Progenitor cell of endocrine pancreas (in vitro differentiated cells): ENCODE results near the gene ACVR1C. TPM values are rescaled to one million over a fixed set of nuclear protein-coding genes. Genes with fewer than 3 reads are reported as not detected.

Experiments
- DNase-seq: peaks from one replicate; pipeline ENCODE4 v3.0.0; 2021; ENCODE audit warnings: low spot score; ENCODE audit not compliant: unreplicated experiment
- H3K27ac Mint-ChIP-seq: 2 replicates; pipeline ENCODE4 v1.8.0; 2021; ENCODE audit warnings: mild to moderate bottlenecking, moderate library complexity, mixed read lengths
- H3K27me3 Mint-ChIP-seq: 2 replicates; pipeline ENCODE4 v1.8.0; 2021; ENCODE audit warnings: mixed read lengths
- H3K36me3 Mint-ChIP-seq: 2 replicates; pipeline ENCODE4 v1.8.0; 2022; ENCODE audit warnings: mixed read lengths; ENCODE audit not compliant: insufficient read depth
- H3K4me1 Mint-ChIP-seq: 2 replicates; pipeline ENCODE4 v1.8.0; 2021; ENCODE audit warnings: low read depth, mixed read lengths
- H3K4me3 Mint-ChIP-seq: 2 replicates; pipeline ENCODE4 v1.8.0; 2021; ENCODE audit warnings: low read depth, mild to moderate bottlenecking, moderate library complexity, mixed read lengths
- H3K9me3 Mint-ChIP-seq: 2 replicates; pipeline ENCODE4 v1.8.0; 2021; ENCODE audit warnings: low read depth, mixed read lengths
- CTCF ChIP-seq: fragments of 200-600 bp; sonication (generic); IDR thresholded peaks from one replicate; pipeline ENCODE4 v1.5.0; 2021; ENCODE audit warnings: antibody characterized with exemption, mild to moderate bottlenecking; ENCODE audit not compliant: unreplicated experiment
- total RNA-seq: library from RNA; stranded (reverse); gene quantifications from 2 replicates; pipeline ENCODE4 v1.2.1, GENCODE V29; 2021

The ACVR1C gene
- total RNA-seq, 1 donor from 2014 or later: 2.4 TPM

GRCh38 chr2:157657858-157658257 lies 29.2 kb upstream of the ACVR1C start:
- no peaks in the 10 kb centered on the region for H3K9me3 Mint-ChIP-seq
- H3K4me3 Mint-ChIP-seq: no peak overlapping the region
- no peak for TF ChIP-seq CTCF
- no peak overlapping the region for H3K27ac Mint-ChIP-seq
- H3K4me1 Mint-ChIP-seq: peaks cover 2% of the 10 kb centered on the region
- H3K36me3 Mint-ChIP-seq: no peaks in the 10 kb centered on the region
- DNase-seq: no peak
- no peaks in the 10 kb centered on the region for H3K27me3 Mint-ChIP-seq

- Mint-ChIP-seq H3K4me3 (no peak overlapping the region), H3K36me3 (no peaks in the 10 kb centered on the region), H3K4me1 (peaks cover 2% of the 10 kb centered on the region), H3K27me3 (no peaks in the 10 kb centered on the region), H3K27ac (no peak overlapping the region), H3K9me3 (no peaks in the 10 kb centered on the region)
- no peak for DNase-seq
- TF ChIP-seq CTCF: no peak
Observed at GRCh38 chr2:157657101-157657500, 28.4 kb upstream of the ACVR1C start.

- Mint-ChIP-seq H3K4me1 (no peaks in the 10 kb centered on the region), H3K36me3 (no peaks in the 10 kb centered on the region), H3K4me3 (no peak overlapping the region), H3K27me3 (no peaks in the 10 kb centered on the region), H3K27ac (no peak overlapping the region), H3K9me3 (no peaks in the 10 kb centered on the region)
- no peak for DNase-seq
- no peak for TF ChIP-seq CTCF
Observed at GRCh38 chr2:157644776-157645175, 16.1 kb upstream of the ACVR1C start.

GRCh38 chr2:157631861-157632260 lies 3.2 kb upstream of the ACVR1C start:
- no peak for DNase-seq
- H3K36me3 Mint-ChIP-seq: no peaks in the 10 kb centered on the region
- H3K27me3 Mint-ChIP-seq: peaks cover 21% of the 10 kb centered on the region
- TF ChIP-seq CTCF: no peak
- no peak overlapping the region for H3K4me3 Mint-ChIP-seq
- no peaks in the 10 kb centered on the region for H3K9me3 Mint-ChIP-seq
- H3K27ac Mint-ChIP-seq: no peak overlapping the region
- peaks cover 2% of the 10 kb centered on the region for H3K4me1 Mint-ChIP-seq

- peak overlapping the region; percentile 78 for H3K4me3 Mint-ChIP-seq
- H3K36me3 Mint-ChIP-seq: no peaks in the 10 kb centered on the region
- H3K9me3 Mint-ChIP-seq: peaks cover 4% of the 10 kb centered on the region
- peak overlapping the region; percentile 79 for H3K27ac Mint-ChIP-seq
- H3K27me3 Mint-ChIP-seq: peaks cover 47% of the 10 kb centered on the region
- no peak for TF ChIP-seq CTCF
- H3K4me1 Mint-ChIP-seq: peaks cover 2% of the 10 kb centered on the region
- DNase-seq: no peak
Observed at GRCh38 chr2:157627594-157628476, 829 bp downstream of the ACVR1C start.
